ENCODE results near the gene NR3C2.

DNA sequence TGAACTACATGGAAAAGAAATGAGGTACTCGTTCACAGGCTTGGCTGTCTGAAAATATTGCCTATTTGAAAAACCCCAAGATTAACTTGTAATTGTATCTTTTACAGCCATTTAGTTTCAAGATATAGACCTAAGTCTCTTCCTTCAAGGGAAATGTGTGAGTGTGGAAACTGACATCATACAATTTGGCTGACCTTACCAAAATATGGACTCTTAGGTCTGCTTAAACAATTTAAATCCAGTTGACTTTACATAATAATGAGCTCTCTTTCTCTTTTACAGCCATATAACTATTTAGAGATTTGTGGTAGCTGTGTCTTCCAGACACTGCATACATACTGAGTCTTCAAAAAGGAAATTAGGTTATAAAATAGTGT is 186.9 kb downstream of the NR3C2 start:
- no peak for TF ChIP-seq EZH2 (IDR thresholded peaks at IDR 0.05; ENCODE audit: low read length, unreplicated experiment)
- TF ChIP-seq, protein P1, sequence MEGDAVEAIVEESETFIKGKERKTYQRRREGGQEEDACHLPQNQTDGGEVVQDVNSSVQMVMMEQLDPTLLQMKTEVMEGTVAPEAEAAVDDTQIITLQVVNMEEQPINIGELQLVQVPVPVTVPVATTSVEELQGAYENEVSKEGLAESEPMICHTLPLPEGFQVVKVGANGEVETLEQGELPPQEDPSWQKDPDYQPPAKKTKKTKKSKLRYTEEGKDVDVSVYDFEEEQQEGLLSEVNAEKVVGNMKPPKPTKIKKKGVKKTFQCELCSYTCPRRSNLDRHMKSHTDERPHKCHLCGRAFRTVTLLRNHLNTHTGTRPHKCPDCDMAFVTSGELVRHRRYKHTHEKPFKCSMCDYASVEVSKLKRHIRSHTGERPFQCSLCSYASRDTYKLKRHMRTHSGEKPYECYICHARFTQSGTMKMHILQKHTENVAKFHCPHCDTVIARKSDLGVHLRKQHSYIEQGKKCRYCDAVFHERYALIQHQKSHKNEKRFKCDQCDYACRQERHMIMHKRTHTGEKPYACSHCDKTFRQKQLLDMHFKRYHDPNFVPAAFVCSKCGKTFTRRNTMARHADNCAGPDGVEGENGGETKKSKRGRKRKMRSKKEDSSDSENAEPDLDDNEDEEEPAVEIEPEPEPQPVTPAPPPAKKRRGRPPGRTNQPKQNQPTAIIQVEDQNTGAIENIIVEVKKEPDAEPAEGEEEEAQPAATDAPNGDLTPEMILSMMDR (conservative IDR thresholded peaks at IDR 0.05; ENCODE audit: low read depth, low read length): no peak
